Embryonic facial prominence (tissue), 1 donor: ENCODE measurements around the gene METTL18.
"Not testable (repeated sequence)": the region's sequence is repeated elsewhere in the genome, so short reads cannot be mapped to it uniquely, and the experiment has no call there.

Experiments used
- DNase-seq: peaks from one replicate; pipeline ENCODE4 v3.0.0-alpha.2; 2016; ENCODE audit errors: extremely low spot score

The METTL18 gene

GRCh38 chr1:169794530-169795416, at the start of gene METTL18:
Gene METTL18 (minus strand): TSS chr1:169794907. CDS start chr1:169793695, 1,212 bp downstream.
- DNase-seq, result peak; percentile 91

GRCh38 chr1:169838942-169839341, 44.2 kb upstream of the METTL18 start:
- no peak for DNase-seq

- DNase-seq, result no peak
Measured at GRCh38 chr1:169836198-169836597, 41.5 kb upstream of the METTL18 start.

- no peak for DNase-seq
Measured at GRCh38 chr1:169835647-169836046, 40.9 kb upstream of the METTL18 start.

- DNase-seq, result no peak
Measured at GRCh38 chr1:169834869-169835268, 40.2 kb upstream of the METTL18 start.

GRCh38 chr1:169833179-169833901, 38.6 kb upstream of the METTL18 start:
- DNase-seq, result no peak

GRCh38 chr1:169829671-169830070, 35.0 kb upstream of the METTL18 start:
- no peak for DNase-seq

- DNase-seq, result no peak
Measured at GRCh38 chr1:169824153-169824552, 29.4 kb upstream of the METTL18 start.

GRCh38 chr1:169821500-169821899, 26.8 kb upstream of the METTL18 start:
- DNase-seq, result no peak

GRCh38 chr1:169816617-169817016, 21.9 kb upstream of the METTL18 start:
- DNase-seq, result no peak

GRCh38 chr1:169814265-169814664, 19.6 kb upstream of the METTL18 start:
- no peak for DNase-seq

GRCh38 chr1:169812131-169812530, 17.4 kb upstream of the METTL18 start:
- no peak for DNase-seq

- not testable (repeated sequence) for DNase-seq
Measured at GRCh38 chr1:169811418-169812035, 16.8 kb upstream of the METTL18 start.

GRCh38 chr1:169809370-169810095, 14.8 kb upstream of the METTL18 start:
- DNase-seq, result no peak

GRCh38 chr1:169804941-169805340, 10.2 kb upstream of the METTL18 start:
- no peak for DNase-seq

GRCh38 chr1:169802888-169803287, 8.2 kb upstream of the METTL18 start:
- DNase-seq, result no peak

GRCh38 chr1:169797281-169797680, 2.6 kb upstream of the METTL18 start:
- no peak for DNase-seq

GRCh38 chr1:169796274-169796810, 1.6 kb upstream of the METTL18 start:
- DNase-seq, result no peak

- DNase-seq, result no peak
Measured at GRCh38 chr1:169795687-169796086, 980 bp upstream of the METTL18 start.

- no peak for DNase-seq
Measured at GRCh38 chr1:169793730-169794129, 977 bp downstream of the METTL18 start.

GRCh38 chr1:169788402-169788801, 6.3 kb downstream of the METTL18 start:
- DNase-seq, result no peak
